ENCODE results near the gene TRIM28.

TRIM28 gene

GRCh38 chr19:58559275-58560006 is 15.6 kb downstream of the TRIM28 start:
- Histone ChIP-seq H4K20me1 (ENCODE audit: insufficient read depth, low read length, poor library complexity, severe bottlenecking) (peaks cover 32% of the 10 kb centered on the region), H3K9ac (ENCODE audit: low read depth, low read length, poor library complexity, severe bottlenecking) (peak overlapping the region; percentile 99), H3F3A (ENCODE audit: low read depth) (peaks cover 15% of the 10 kb centered on the region; the same call in 1 of the 2 replicates), H3K36me3 (ENCODE audit: insufficient read depth, low read length) (peaks cover 9% of the 10 kb centered on the region; the same call in 1 of the 2 replicates), H3K4me3 (ENCODE audit: low read length, poor library complexity, severe bottlenecking) (peak overlapping the region; percentile 90), H3K27me3 (ENCODE audit: insufficient read depth, low read length, poor library complexity, severe bottlenecking) (no peaks in the 10 kb centered on the region), H2AFZ (ENCODE audit: low read length) (peak overlapping the region; percentile 33; the same call in 1 of the 2 replicates), H3K79me2 (ENCODE audit: insufficient read depth, low read length) (peaks cover 47% of the 10 kb centered on the region), H3K4me1 (ENCODE audit: insufficient read depth, low read length, poor library complexity, severe bottlenecking) (peaks cover 44% of the 10 kb centered on the region), H3K4me2 (ENCODE audit: low read depth, low read length, poor library complexity, severe bottlenecking) (peak overlapping the region; percentile 96), H3K9me2 (replicated peaks; ENCODE audit: low read depth, low read length) (no peaks in the 10 kb centered on the region), H3K9me3 (ENCODE audit: insufficient read depth, low read depth, low read length) (no peaks in the 10 kb centered on the region)
- TF ChIP-seq EZH2phosphoT487 (IDR thresholded peaks at IDR 0.05; ENCODE audit: borderline replicate concordance), result no peak
- no peak for TF ChIP-seq CTCF (conservative IDR thresholded peaks at IDR 0.05; ENCODE audit: low read length)

GRCh38 chr19:58560007-58560887 is 16.4 kb downstream of the TRIM28 start:
- Histone ChIP-seq H3K4me1 (ENCODE audit: insufficient read depth, low read length, poor library complexity, severe bottlenecking) (peaks cover 44% of the 10 kb centered on the region), H3K9me3 (ENCODE audit: insufficient read depth, low read depth, low read length) (no peaks in the 10 kb centered on the region), H3K4me2 (ENCODE audit: low read depth, low read length, poor library complexity, severe bottlenecking) (peak overlapping the region; percentile 96), H3K27me3 (ENCODE audit: insufficient read depth, low read length, poor library complexity, severe bottlenecking) (no peaks in the 10 kb centered on the region), H4K20me1 (ENCODE audit: insufficient read depth, low read length, poor library complexity, severe bottlenecking) (peaks cover 29% of the 10 kb centered on the region), H3K4me3 (ENCODE audit: low read length, poor library complexity, severe bottlenecking) (peak overlapping the region; percentile 90), H3K36me3 (ENCODE audit: insufficient read depth, low read length) (peaks cover 9% of the 10 kb centered on the region; the same call in 1 of the 2 replicates), H3K9me2 (replicated peaks; ENCODE audit: low read depth, low read length) (no peaks in the 10 kb centered on the region), H2AFZ (ENCODE audit: low read length) (no peak overlapping the region), H3F3A (ENCODE audit: low read depth) (peaks cover 11% of the 10 kb centered on the region; the same call in 1 of the 2 replicates), H3K79me2 (ENCODE audit: insufficient read depth, low read length) (peaks cover 46% of the 10 kb centered on the region), H3K9ac (ENCODE audit: low read depth, low read length, poor library complexity, severe bottlenecking) (peak overlapping the region; percentile 99)
- TF ChIP-seq CTCF (conservative IDR thresholded peaks at IDR 0.05; ENCODE audit: low read length), result no peak

GRCh38 chr19:58560921-58561320 is 17.1 kb downstream of the TRIM28 start:
- peaks cover 7% of the 10 kb centered on the region; the same call in 1 of the 2 replicates for H3F3A ChIP-seq (ENCODE audit: low read depth)
- H3K9me3 ChIP-seq (ENCODE audit: insufficient read depth, low read depth, low read length), result no peaks in the 10 kb centered on the region
- peak overlapping the region; percentile 96 for H3K4me2 ChIP-seq (ENCODE audit: low read depth, low read length, poor library complexity, severe bottlenecking)
- H3K4me1 ChIP-seq (ENCODE audit: insufficient read depth, low read length, poor library complexity, severe bottlenecking), result peaks cover 43% of the 10 kb centered on the region
- TF ChIP-seq EZH2phosphoT487 (IDR thresholded peaks at IDR 0.05; ENCODE audit: borderline replicate concordance), result no peak
- no peak for TF ChIP-seq CTCF (conservative IDR thresholded peaks at IDR 0.05; ENCODE audit: low read length)
- H3K79me2 ChIP-seq (ENCODE audit: insufficient read depth, low read length), result peaks cover 39% of the 10 kb centered on the region
- peaks cover 9% of the 10 kb centered on the region; the same call in 1 of the 2 replicates for H3K36me3 ChIP-seq (ENCODE audit: insufficient read depth, low read length)
- peak overlapping the region; percentile 90 for H3K4me3 ChIP-seq (ENCODE audit: low read length, poor library complexity, severe bottlenecking)
- H3K27me3 ChIP-seq (ENCODE audit: insufficient read depth, low read length, poor library complexity, severe bottlenecking), result no peaks in the 10 kb centered on the region
- H2AFZ ChIP-seq (ENCODE audit: low read length), result no peak overlapping the region
- peak overlapping the region; percentile 99 for H3K9ac ChIP-seq (ENCODE audit: low read depth, low read length, poor library complexity, severe bottlenecking)
- H3K9me2 ChIP-seq (replicated peaks; ENCODE audit: low read depth, low read length), result no peaks in the 10 kb centered on the region
- H4K20me1 ChIP-seq (ENCODE audit: insufficient read depth, low read length, poor library complexity, severe bottlenecking), result peaks cover 22% of the 10 kb centered on the region

Data from Loucy (cell line).